GM21390 (cell line): ENCODE results near the gene PSMD2.
"Not testable (repeated sequence)": the region's sequence is repeated elsewhere in the genome, so short reads cannot be mapped to it uniquely, and the experiment has no call there.

Experiments used
- ATAC-seq: cut with Tn5 transposase; IDR thresholded peaks from one replicate; pipeline ENCODE4 v1.9.1; 2021; ENCODE audit not compliant: unreplicated experiment

The PSMD2 gene

GRCh38 chr3:184337981-184338380 lies 38.9 kb downstream of the PSMD2 start:
- ATAC-seq = no peak

GRCh38 chr3:184338511-184338945 lies 39.5 kb downstream of the PSMD2 start:
- no peak for ATAC-seq

- ATAC-seq = no peak
Measured at GRCh38 chr3:184339001-184339400, 40.0 kb downstream of the PSMD2 start.

- not testable (repeated sequence) for ATAC-seq
Measured at GRCh38 chr3:184339451-184340135, 40.6 kb downstream of the PSMD2 start.

- ATAC-seq = no peak
Measured at GRCh38 chr3:184341925-184342324, 42.9 kb downstream of the PSMD2 start.

- ATAC-seq = no peak
Measured at GRCh38 chr3:184343200-184343876, 44.3 kb downstream of the PSMD2 start.

GRCh38 chr3:184344579-184345316 lies 45.7 kb downstream of the PSMD2 start:
- no peak for ATAC-seq

GRCh38 chr3:184345317-184346144 lies 46.5 kb downstream of the PSMD2 start:
- ATAC-seq = no peak

GRCh38 chr3:184346480-184347190 lies 47.6 kb downstream of the PSMD2 start:
- no peak for ATAC-seq

GRCh38 chr3:184347321-184348056 lies 48.4 kb downstream of the PSMD2 start:
- no peak for ATAC-seq

GRCh38 chr3:184348057-184348382 lies 49.0 kb downstream of the PSMD2 start:
- ATAC-seq = no peak

- no peak for ATAC-seq
Measured at GRCh38 chr3:184349563-184350470, 50.8 kb downstream of the PSMD2 start.

GRCh38 chr3:184350618-184351017 lies 51.6 kb downstream of the PSMD2 start:
- no peak for ATAC-seq

- ATAC-seq = no peak
Measured at GRCh38 chr3:184351511-184352148, 52.6 kb downstream of the PSMD2 start.

GRCh38 chr3:184352149-184352785 lies 53.2 kb downstream of the PSMD2 start:
- no peak for ATAC-seq

GRCh38 chr3:184352897-184353545 lies 54.0 kb downstream of the PSMD2 start:
- no peak for ATAC-seq

GRCh38 chr3:184353546-184353941 lies 54.5 kb downstream of the PSMD2 start:
- ATAC-seq = no peak
